ENCODE measurements around the gene FILIP1L. TPM values are rescaled to one million over a fixed set of nuclear protein-coding genes. Genes with fewer than 3 reads are reported as not detected.
A peak's percentile ranks its signal among the peaks of the same experiment; 100 is the strongest.

The FILIP1L gene
- total and polyA plus RNA-seq, 2 of the 13 experiments (the other 11 are each of a cell fraction or from before 2014, with no cell fraction given), result 8.1 to 187 TPM

DNA sequence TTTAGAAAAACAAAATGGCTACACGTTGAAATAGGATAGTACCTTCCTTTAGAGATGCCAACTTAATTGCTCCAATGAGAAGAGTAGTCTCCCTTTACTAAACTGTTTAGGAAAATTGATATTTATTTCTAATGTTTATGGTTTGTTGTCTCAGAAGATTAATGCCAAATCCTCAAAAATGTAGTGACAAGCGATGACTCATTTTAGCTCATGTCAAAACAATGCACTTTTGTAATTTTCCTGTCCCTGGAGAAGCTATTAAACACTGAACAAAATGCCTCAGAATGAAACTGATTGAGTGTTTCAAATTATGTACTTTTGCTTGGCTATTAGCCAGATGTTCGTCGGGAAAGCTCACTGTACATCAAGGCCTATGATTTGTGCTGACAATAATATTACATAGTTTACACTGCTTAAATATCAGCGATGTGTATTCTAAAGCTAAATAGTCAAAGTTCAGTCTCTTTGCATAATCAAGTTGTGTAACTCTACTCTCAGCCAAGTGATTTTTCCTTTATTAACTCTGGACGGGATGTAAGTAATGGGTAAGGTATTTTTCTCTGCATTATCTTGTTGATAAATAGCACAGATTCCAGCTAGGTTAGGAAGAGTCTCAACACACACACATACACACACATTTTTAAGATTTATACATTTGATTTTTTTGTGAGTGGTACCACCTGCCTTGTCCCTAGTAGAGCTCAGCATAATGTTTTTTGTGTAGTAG lies 212.9 kb downstream of the FILIP1L start (continued):
- TF ChIP-seq ZNF530 (CRISPR knock-in tag; IDR thresholded peaks at IDR 0.05; ENCODE audit: low read depth) (no peak), SOX6 (IDR thresholded peaks at IDR 0.05) (no peak), SOX6 (CRISPR knock-in tag; IDR thresholded peaks at IDR 0.05) (peak; percentile 95), ZSCAN30 (CRISPR knock-in tag; IDR thresholded peaks at IDR 0.05) (no peak), ZNF614 (CRISPR knock-in tag; IDR thresholded peaks at IDR 0.05; ENCODE audit: borderline replicate concordance) (peak; percentile 82), NFRKB (IDR thresholded peaks at IDR 0.05) (no peak), ZNF335 (CRISPR knock-in tag; IDR thresholded peaks at IDR 0.05) (no peak), SNAPC2 (CRISPR knock-in tag; IDR thresholded peaks at IDR 0.05) (no peak), NKX3-1 (CRISPR knock-in tag; IDR thresholded peaks at IDR 0.05) (0 out of 2 replicates have a peak, but pooled peaks have one; percentile 40), FOXA1 (IDR thresholded peaks at IDR 0.05) (peak; percentile 51; the same call in 1 of the 2 replicates), FOXA1 (CRISPR knock-in tag; IDR thresholded peaks at IDR 0.05) (peak; percentile 79), POLR2G (IDR thresholded peaks at IDR 0.05; ENCODE audit: low read depth, low read length) (no peak), ZFX (CRISPR knock-in tag; IDR thresholded peaks at IDR 0.05; ENCODE audit: low read depth) (no peak), HOXD1 (CRISPR knock-in tag; IDR thresholded peaks at IDR 0.05) (no peak), ZSCAN20 (CRISPR knock-in tag; IDR thresholded peaks at IDR 0.05; ENCODE audit: borderline replicate concordance) (no peak), ZFAT (CRISPR knock-in tag; conservative IDR thresholded peaks at IDR 0.05) (no peak), STAG1 (CRISPR knock-in tag; IDR thresholded peaks at IDR 0.05) (peak; percentile 11), CENPT (CRISPR knock-in tag; IDR thresholded peaks at IDR 0.05; ENCODE audit: low read depth) (no peak), MED1 (CRISPR knock-in tag; IDR thresholded peaks at IDR 0.05) (peak; percentile 99), ZNF839 (CRISPR knock-in tag; IDR thresholded peaks at IDR 0.05; ENCODE audit: borderline replicate concordance) (no peak), JUN (CRISPR knock-in tag; IDR thresholded peaks at IDR 0.05) (0 out of 2 replicates have a peak, but pooled peaks have one; percentile 26)
- TF ChIP-seq, protein P1, sequence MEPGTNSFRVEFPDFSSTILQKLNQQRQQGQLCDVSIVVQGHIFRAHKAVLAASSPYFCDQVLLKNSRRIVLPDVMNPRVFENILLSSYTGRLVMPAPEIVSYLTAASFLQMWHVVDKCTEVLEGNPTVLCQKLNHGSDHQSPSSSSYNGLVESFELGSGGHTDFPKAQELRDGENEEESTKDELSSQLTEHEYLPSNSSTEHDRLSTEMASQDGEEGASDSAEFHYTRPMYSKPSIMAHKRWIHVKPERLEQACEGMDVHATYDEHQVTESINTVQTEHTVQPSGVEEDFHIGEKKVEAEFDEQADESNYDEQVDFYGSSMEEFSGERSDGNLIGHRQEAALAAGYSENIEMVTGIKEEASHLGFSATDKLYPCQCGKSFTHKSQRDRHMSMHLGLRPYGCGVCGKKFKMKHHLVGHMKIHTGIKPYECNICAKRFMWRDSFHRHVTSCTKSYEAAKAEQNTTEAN (CRISPR knock-in tag; conservative IDR thresholded peaks at IDR 0.05), result peak; percentile 93
- TF ChIP-seq, protein P2, sequence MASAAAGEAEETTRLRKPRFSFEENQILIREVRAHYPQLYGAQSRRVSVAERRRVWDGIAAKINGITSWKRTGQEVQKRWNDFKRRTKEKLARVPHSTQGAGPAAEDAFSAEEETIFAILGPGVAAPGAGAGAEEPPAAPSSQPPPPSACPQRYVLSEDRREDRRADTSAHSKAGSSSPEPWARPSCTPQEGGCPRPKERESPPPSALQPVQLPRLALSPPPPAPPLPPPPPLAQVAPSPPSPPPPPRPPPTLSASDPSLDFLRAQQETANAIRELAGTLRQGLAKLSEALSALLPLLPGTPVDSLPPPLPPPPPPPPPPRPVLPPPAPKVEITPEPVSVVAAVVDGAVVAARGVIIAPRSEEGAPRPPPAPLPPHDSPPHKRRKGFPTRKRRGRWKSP (CRISPR knock-in tag; IDR thresholded peaks at IDR 0.05), result peak; percentile 67; the same call in 1 of the 2 replicates
- TF ChIP-seq, protein P3, sequence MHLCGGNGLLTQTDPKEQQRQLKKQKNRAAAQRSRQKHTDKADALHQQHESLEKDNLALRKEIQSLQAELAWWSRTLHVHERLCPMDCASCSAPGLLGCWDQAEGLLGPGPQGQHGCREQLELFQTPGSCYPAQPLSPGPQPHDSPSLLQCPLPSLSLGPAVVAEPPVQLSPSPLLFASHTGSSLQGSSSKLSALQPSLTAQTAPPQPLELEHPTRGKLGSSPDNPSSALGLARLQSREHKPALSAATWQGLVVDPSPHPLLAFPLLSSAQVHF (CRISPR knock-in tag; IDR thresholded peaks at IDR 0.05), result no peak
- TF ChIP-seq, protein P4, sequence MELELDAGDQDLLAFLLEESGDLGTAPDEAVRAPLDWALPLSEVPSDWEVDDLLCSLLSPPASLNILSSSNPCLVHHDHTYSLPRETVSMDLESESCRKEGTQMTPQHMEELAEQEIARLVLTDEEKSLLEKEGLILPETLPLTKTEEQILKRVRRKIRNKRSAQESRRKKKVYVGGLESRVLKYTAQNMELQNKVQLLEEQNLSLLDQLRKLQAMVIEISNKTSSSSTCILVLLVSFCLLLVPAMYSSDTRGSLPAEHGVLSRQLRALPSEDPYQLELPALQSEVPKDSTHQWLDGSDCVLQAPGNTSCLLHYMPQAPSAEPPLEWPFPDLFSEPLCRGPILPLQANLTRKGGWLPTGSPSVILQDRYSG (CRISPR knock-in tag; IDR thresholded peaks at IDR 0.05), result 0 out of 2 replicates have a peak, but pooled peaks have one; percentile 43
- TF ChIP-seq, protein P5, sequence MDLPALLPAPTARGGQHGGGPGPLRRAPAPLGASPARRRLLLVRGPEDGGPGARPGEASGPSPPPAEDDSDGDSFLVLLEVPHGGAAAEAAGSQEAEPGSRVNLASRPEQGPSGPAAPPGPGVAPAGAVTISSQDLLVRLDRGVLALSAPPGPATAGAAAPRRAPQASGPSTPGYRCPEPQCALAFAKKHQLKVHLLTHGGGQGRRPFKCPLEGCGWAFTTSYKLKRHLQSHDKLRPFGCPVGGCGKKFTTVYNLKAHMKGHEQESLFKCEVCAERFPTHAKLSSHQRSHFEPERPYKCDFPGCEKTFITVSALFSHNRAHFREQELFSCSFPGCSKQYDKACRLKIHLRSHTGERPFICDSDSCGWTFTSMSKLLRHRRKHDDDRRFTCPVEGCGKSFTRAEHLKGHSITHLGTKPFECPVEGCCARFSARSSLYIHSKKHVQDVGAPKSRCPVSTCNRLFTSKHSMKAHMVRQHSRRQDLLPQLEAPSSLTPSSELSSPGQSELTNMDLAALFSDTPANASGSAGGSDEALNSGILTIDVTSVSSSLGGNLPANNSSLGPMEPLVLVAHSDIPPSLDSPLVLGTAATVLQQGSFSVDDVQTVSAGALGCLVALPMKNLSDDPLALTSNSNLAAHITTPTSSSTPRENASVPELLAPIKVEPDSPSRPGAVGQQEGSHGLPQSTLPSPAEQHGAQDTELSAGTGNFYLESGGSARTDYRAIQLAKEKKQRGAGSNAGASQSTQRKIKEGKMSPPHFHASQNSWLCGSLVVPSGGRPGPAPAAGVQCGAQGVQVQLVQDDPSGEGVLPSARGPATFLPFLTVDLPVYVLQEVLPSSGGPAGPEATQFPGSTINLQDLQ (CRISPR knock-in tag; IDR thresholded peaks at IDR 0.05), result no peak

Measured in HepG2 (cell line).